K562 (cell line): ENCODE results near the gene VSIG2. TPM values are rescaled to one million over a fixed set of nuclear protein-coding genes. Genes with fewer than 3 reads are reported as not detected.
A peak's percentile ranks its signal among the peaks of the same experiment; 100 is the strongest.

Experiments
- ATAC-seq: fragments of 200-7000 bp; cut with Tn5 transposase; 3 replicates; pipeline ENCODE4 v1.9.1; 2020; ENCODE audit warnings: moderate library complexity
- BruUV-seq: library from RNA; stranded (reverse); fragments of 400-500 nt; replicated peaks from 2 replicates; lab custom pipeline; 2021; lab: Mats Ljungman, UMichigan
- CTCF ChIA-PET: fragments of 300-600 bp; formaldehyde crosslinking; extraction: SDS; loops from one replicate; lab custom pipeline; 2021; ENCODE audit warnings: low intra/inter-chr PET ratio; lab: Yijun Ruan, JAX
- POLR2A ChIA-PET: fragments of 300-600, 350-650 bp; sonication (Branson Sonifier 250); formaldehyde crosslinking; extraction: SDS; loops from one replicate; lab custom pipeline; 2021; ENCODE audit warnings: antibody characterized with exemption, inconsistent platforms; lab: Yijun Ruan, JAX
- DNase-seq, 4 experiments: peaks; one replicate each; pipeline versions ENCODE4 v3.0.0 to v3.0.0-alpha.2; 2011 to 2018; ENCODE audit warnings: low spot score in 3 of 4, mixed read lengths in 3 of 4; ENCODE audit errors: extremely low read depth in 1 of 4
- FAIRE-seq: peaks from 2 replicates; lab custom pipeline; 2011; peaks lifted over from hg19 to GRCh38; lab: Jason Lieb, UNC
- H2AFZ ChIP-seq: 2 replicates; pipeline ENCODE4 v1.6.0; 2011; ENCODE audit warnings: low read depth, low read length, control low read depth, inconsistent platforms
- H3K27ac ChIP-seq: fragments of 200-600 bp; 3 replicates; pipeline ENCODE4 v1.8.0; 2011; ENCODE audit warnings: low read depth, mild to moderate bottlenecking, control low read depth, inconsistent platforms, low read length, moderate library complexity, mixed read lengths; ENCODE audit errors: extremely low read depth
- H3K27me3 ChIP-seq, 2 experiments: fragments of 300-600 bp in 1 of 2; 2 replicates in 1 of 2; 3 replicates in 1 of 2; pipeline versions ENCODE4 v1.6.0 to v1.8.0; 2011; ENCODE audit warnings: inconsistent platforms in 2 of 2, low read length in 2 of 2, mild to moderate bottlenecking in 1 of 2, mixed read lengths in 1 of 2, moderate library complexity in 1 of 2; ENCODE audit not compliant: control insufficient read depth in 2 of 2, insufficient read depth in 2 of 2
- H3K36me3 ChIP-seq: fragments of 300-600 bp; 3 replicates; pipeline ENCODE4 v1.8.0; 2011; ENCODE audit warnings: mild to moderate bottlenecking, low read length, inconsistent platforms; ENCODE audit not compliant: control insufficient read depth, insufficient read depth
- H3K4me1 ChIP-seq, 2 experiments: fragments of 200-600 bp in 1 of 2; replicated peaks in 1 of 2; 2 replicates in 1 of 2; 3 replicates in 1 of 2; pipeline versions ENCODE4 v1.5.1 to v1.8.0; 2011; ENCODE audit warnings: inconsistent platforms in 2 of 2, low read length in 2 of 2, mild to moderate bottlenecking in 1 of 2, mixed read lengths in 1 of 2, moderate library complexity in 1 of 2; ENCODE audit not compliant: control insufficient read depth in 2 of 2, insufficient read depth in 2 of 2
- H3K4me2 ChIP-seq: 2 replicates; pipeline ENCODE4 v1.6.1; 2011; ENCODE audit warnings: low read length, control low read depth, inconsistent platforms, mixed read lengths; ENCODE audit not compliant: insufficient read depth
- H3K4me3 ChIP-seq: fragments of 200-600 bp; sonication (generic), shearing (Covaris generic); 2 replicates; pipeline ENCODE4 v1.5.1; 2016; ENCODE audit warnings: control low read depth, inconsistent platforms
- H3K79me2 ChIP-seq: fragments of 200-600 bp; 3 replicates; pipeline ENCODE4 v1.8.0; 2011; ENCODE audit warnings: low read length, inconsistent platforms; ENCODE audit not compliant: control insufficient read depth, insufficient read depth
- H3K9ac ChIP-seq, 2 experiments: 2 replicates each; pipeline versions ENCODE4 v1.6.0 to v1.6.1; 2011; ENCODE audit warnings: low read depth in 2 of 2, low read length in 2 of 2, control low read depth in 1 of 2, inconsistent platforms in 1 of 2, mild to moderate bottlenecking in 1 of 2, mixed read lengths in 1 of 2; ENCODE audit not compliant: insufficient read depth in 1 of 2
- H3K9me1 ChIP-seq: one replicate; pipeline ENCODE4 v1.6.0; 2011; ENCODE audit warnings: inconsistent platforms, mild to moderate bottlenecking, low read length, moderate library complexity; ENCODE audit not compliant: control insufficient read depth, insufficient read depth
- H3K9me3 ChIP-seq: replicated peaks from 2 replicates; pipeline ENCODE4 v1.5.1; 2011; ENCODE audit warnings: low read depth, low read length, inconsistent platforms; ENCODE audit not compliant: control insufficient read depth, insufficient read depth
- H4K20me1 ChIP-seq: replicated peaks from 2 replicates; pipeline ENCODE4 v1.6.1; 2011; ENCODE audit warnings: low read length, inconsistent platforms, mixed read lengths; ENCODE audit not compliant: control insufficient read depth, insufficient read depth
- C11orf30 ChIP-seq: fragments of 450-650 bp; IDR thresholded peaks from 2 replicates; pipeline ENCODE4 v1.6.1; 2016; ENCODE audit warnings: low read depth, mild to moderate bottlenecking
- CCNT2 ChIP-seq: IDR thresholded peaks from 2 replicates; pipeline ENCODE4 v1.6.1; 2011; ENCODE audit warnings: borderline replicate concordance, low read depth, mild to moderate bottlenecking, moderate library complexity, mixed read lengths, low read length; ENCODE audit not compliant: insufficient read length; ENCODE audit errors: extremely low read depth
- EGR1 ChIP-seq: fragments of 450-650 bp; conservative IDR thresholded peaks from 2 replicates; pipeline ENCODE4 v1.6.1; 2017; ENCODE audit warnings: mild to moderate bottlenecking
- GTF2F1 ChIP-seq: IDR thresholded peaks from 2 replicates; pipeline ENCODE4 v1.6.1; 2011; ENCODE audit warnings: low read depth, low read length, improper control_type of control experiment
- HMGN3 ChIP-seq: IDR thresholded peaks from 2 replicates; pipeline ENCODE4 v1.6.1; 2011; ENCODE audit warnings: borderline replicate concordance, low read depth, mild to moderate bottlenecking, mixed read lengths, low read length; ENCODE audit not compliant: insufficient read length; ENCODE audit errors: extremely low read depth
- KHSRP ChIP-seq: fragments of 450-650 bp; IDR thresholded peaks from 2 replicates; pipeline ENCODE4 v1.6.1; 2017
- NR2F6 ChIP-seq: fragments of 450-650 bp; formaldehyde crosslinking; IDR thresholded peaks from 2 replicates; pipeline ENCODE4 v1.4.0; 2020; ENCODE audit warnings: mild to moderate bottlenecking
- SAP30 ChIP-seq: fragments of 200-600 bp; sonication (generic); IDR thresholded peaks from 2 replicates; pipeline ENCODE4 v1.6.1; 2012; ENCODE audit warnings: borderline replicate concordance, low read depth, mild to moderate bottlenecking, moderate library complexity, low read length, control low read depth, inconsistent platforms; ENCODE audit not compliant: insufficient read depth, poor library complexity, severe bottlenecking
- USF2 ChIP-seq: sonication (generic); formaldehyde crosslinking; IDR thresholded peaks from 2 replicates; pipeline ENCODE4 v1.5.0; 2020; ENCODE audit warnings: missing genetic modification reagents
- ZBTB12 ChIP-seq: fragments of 250-450 bp; sonication (Bioruptor Pico); IDR thresholded peaks from 2 replicates; pipeline ENCODE4 v1.4.0; 2020
- WGBS: fragments of 100-300 bp; shearing (Covaris generic); methylation state at CpG from one replicate; pipeline ENCODE4 v1.1.6; 2016; ENCODE audit warnings: low coverage, mixed read lengths; ENCODE audit not compliant: insufficient coverage; ENCODE audit errors: missing lambda C conversion rate; 5-methylcytosine and 5-hydroxymethylcytosine counted together
- in situ Hi-C: fragments of 300-500 bp; cut with MboI; formaldehyde crosslinking; loops from 4 replicates; pipeline ENCODE4 v1.15.0; 2018; ENCODE audit warnings: inconsistent platforms, mixed read lengths
- intact Hi-C: fragments of 100-400 bp; cut with micrococcal nuclease; formaldehyde crosslinking; loops from 2 replicates; pipeline ENCODE4 v1.14.2; 2022
- polyA plus RNA-seq, 8 experiments: library from polyadenylated mRNA; depleted of rRNA in 4 of 8; stranded (reverse) in 5 of 8; unstranded in 3 of 8; fragments of >200 nt; fragmentation: Nextera tagmentation in 2 of 8; fragmentation: Illumina TruSeq in 1 of 8; extraction: Ambion mirVana in 2 of 8; extraction: Trizol in 1 of 8; gene quantifications; 2 replicates each; pipeline versions ENCODE4 v1.2.1 to v1.2.3, GENCODE V29; 2011 to 2014; ENCODE audit warnings: inconsistent platforms in 1 of 8, missing spikeins in 1 of 8
- total RNA-seq, 7 experiments: library from RNA; depleted of rRNA in 6 of 7; stranded (reverse); fragments of >200 nt in 6 of 7; fragmentation: Illumina TruSeq in 2 of 7; extraction: Trizol in 2 of 7; gene quantifications; 2 replicates each; pipeline versions ENCODE4 v1.2.1 to v1.2.3, GENCODE V29; 2011 to 2021; ENCODE audit warnings: low replicate concordance in 1 of 7
- TF ChIP-seq, protein P1 (sequence below): fragments of 250-450 bp; sonication (Bioruptor Pico); IDR thresholded peaks from 2 replicates; pipeline ENCODE4 v1.4.0; 2020; ENCODE audit warnings: mild to moderate bottlenecking, moderate library complexity
- TF ChIP-seq, protein P2 (sequence below), 2 experiments: fragments of 150-350 bp in 1 of 2; IDR thresholded peaks; 2 replicates each; pipeline ENCODE4 v1.6.1; 2012 to 2016; ENCODE audit warnings: low read depth in 2 of 2, low read length in 2 of 2, mild to moderate bottlenecking in 1 of 2, moderate library complexity in 1 of 2

VSIG2 gene
- total and polyA plus RNA-seq, 9 of the 15 experiments (the other 6 are each of a cell fraction or from before 2014, with no cell fraction given): not detected

GRCh38 chr11:124800226-124800929 lies 48.3 kb upstream of the VSIG2 start, which contains the start of gene MSANTD2:
TSS of gene MSANTD2 (minus strand) at chr11:124800406. CDS start at chr11:124800380, 26 bp downstream.
- intact Hi-C loops (no loop called here), in situ Hi-C loops (no loop called here)
- Histone ChIP-seq H3K36me3 (no peaks in the 10 kb centered on the region), H3K27me3 (peaks cover 2 to 7% of the 10 kb centered on the region in 2 experiments; a peak in 3 of 5 replicates), H4K20me1 (no peaks in the 10 kb centered on the region), H3K4me3 (peak within 1 kb of the TSS; percentile 93), H3K4me2 (peak within 1 kb of the TSS; percentile 83), H3K9me3 (no peaks in the 10 kb centered on the region), H3K9ac (peak within 1 kb of the TSS; percentile 63 to 94), H2AFZ (peak within 1 kb of the TSS; percentile 95), H3K27ac (peak within 1 kb of the TSS; percentile 64; the same call in 2 of the 3 replicates), H3K9me1 (no peaks in the 10 kb centered on the region), H3K79me2 (peaks cover 20% of the 10 kb centered on the region), H3K4me1 (peaks cover 14 to 27% of the 10 kb centered on the region in 2 experiments; a peak in 4 of 5 replicates)
- CTCF ChIA-PET: interaction anchor here (0.6 kb wide), 1 partner anchor 156 kb away, joined by 3 read pairs; no protein-coding TSS in a partner anchor
- FAIRE-seq: peak; percentile 61
- peak; percentile 76 to 79 (median 78) for DNase-seq
- under 1% methylated on average over 58 of the region's 62 CpGs for WGBS
- BruUV-seq: no TSS peak
- POLR2A ChIA-PET: interaction anchor here (0.6 to 1.0 kb wide), 4 partner anchors 8 to 153 kb away, joined by 3 to 4 read pairs (median 4); partner anchors contain the start of gene CCDC15
- ATAC-seq: peak; percentile 98
- TF ChIP-seq EGR1 (peak; percentile 43), NR2F6 (CRISPR knock-in tag) (no peak), HMGN3 (peak; percentile 25), ZBTB12 (CRISPR knock-in tag) (peak; percentile 76), USF2 (CRISPR knock-in tag) (no peak), SAP30 (peak; percentile 36), C11orf30 (peak; percentile 61), CCNT2 (peak; percentile 60), GTF2F1 (0 out of 2 replicates have a peak, but pooled peaks have one; percentile 36), KHSRP (no peak)
- TF ChIP-seq, protein P1, sequence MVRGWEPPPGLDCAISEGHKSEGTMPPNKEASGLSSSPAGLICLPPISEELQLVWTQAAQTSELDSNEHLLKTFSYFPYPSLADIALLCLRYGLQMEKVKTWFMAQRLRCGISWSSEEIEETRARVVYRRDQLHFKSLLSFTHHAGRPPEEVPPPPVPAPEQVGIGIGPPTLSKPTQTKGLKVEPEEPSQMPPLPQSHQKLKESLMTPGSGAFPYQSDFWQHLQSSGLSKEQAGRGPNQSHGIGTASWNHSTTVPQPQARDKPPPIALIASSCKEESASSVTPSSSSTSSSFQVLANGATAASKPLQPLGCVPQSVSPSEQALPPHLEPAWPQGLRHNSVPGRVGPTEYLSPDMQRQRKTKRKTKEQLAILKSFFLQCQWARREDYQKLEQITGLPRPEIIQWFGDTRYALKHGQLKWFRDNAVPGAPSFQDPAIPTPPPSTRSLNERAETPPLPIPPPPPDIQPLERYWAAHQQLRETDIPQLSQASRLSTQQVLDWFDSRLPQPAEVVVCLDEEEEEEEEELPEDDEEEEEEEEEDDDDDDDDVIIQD (CRISPR knock-in tag): no peak
- TF ChIP-seq, protein P2, sequence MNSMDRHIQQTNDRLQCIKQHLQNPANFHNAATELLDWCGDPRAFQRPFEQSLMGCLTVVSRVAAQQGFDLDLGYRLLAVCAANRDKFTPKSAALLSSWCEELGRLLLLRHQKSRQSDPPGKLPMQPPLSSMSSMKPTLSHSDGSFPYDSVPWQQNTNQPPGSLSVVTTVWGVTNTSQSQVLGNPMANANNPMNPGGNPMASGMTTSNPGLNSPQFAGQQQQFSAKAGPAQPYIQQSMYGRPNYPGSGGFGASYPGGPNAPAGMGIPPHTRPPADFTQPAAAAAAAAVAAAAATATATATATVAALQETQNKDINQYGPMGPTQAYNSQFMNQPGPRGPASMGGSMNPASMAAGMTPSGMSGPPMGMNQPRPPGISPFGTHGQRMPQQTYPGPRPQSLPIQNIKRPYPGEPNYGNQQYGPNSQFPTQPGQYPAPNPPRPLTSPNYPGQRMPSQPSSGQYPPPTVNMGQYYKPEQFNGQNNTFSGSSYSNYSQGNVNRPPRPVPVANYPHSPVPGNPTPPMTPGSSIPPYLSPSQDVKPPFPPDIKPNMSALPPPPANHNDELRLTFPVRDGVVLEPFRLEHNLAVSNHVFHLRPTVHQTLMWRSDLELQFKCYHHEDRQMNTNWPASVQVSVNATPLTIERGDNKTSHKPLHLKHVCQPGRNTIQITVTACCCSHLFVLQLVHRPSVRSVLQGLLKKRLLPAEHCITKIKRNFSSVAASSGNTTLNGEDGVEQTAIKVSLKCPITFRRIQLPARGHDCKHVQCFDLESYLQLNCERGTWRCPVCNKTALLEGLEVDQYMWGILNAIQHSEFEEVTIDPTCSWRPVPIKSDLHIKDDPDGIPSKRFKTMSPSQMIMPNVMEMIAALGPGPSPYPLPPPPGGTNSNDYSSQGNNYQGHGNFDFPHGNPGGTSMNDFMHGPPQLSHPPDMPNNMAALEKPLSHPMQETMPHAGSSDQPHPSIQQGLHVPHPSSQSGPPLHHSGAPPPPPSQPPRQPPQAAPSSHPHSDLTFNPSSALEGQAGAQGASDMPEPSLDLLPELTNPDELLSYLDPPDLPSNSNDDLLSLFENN (IDR thresholded peaks at IDR 0.05; ENCODE audit: low read depth in 2 of 2, low read length in 2 of 2): peak in 1 of 2 experiments; percentile 70; a peak in 1 of 4 replicates
